Activated effector memory CD4-positive, alpha-beta T cell treated with Interleukin-2 at 50 U/mL for 16 hours (primary cell): ENCODE data around the gene CFAP92.
"Not testable (repeated sequence)": the region's sequence is repeated elsewhere in the genome, so short reads cannot be mapped to it uniquely, and the experiment has no call there.

Source experiments
- DNase-seq: peaks from one replicate; pipeline ENCODE4 v3.0.0-alpha.2; 2020

CFAP92 gene

GRCh38 chr3:128884992-128885391 lies 108.9 kb downstream of the CFAP92 start:
- DNase-seq = no peak

DNA sequence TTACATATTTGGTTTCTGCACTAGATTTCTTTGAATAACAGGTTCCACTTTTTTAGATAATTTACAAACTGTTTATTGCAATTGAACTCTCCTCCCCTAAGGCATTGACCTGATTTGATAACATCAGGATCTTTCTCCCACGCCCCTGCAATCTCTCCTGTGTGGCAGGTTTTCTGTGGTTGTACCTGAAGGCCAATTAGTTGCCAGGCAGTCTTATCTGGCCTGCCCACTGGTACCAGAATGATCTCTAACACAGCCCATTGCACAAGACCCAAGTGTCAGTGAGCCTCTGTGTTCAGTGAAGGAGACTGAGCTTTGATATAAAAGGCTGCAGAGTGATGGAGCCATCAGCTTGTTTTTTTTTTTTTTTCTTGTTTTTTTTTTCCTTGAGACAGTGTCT lies 111.2 kb downstream of the CFAP92 start:
- no peak for DNase-seq

GRCh38 chr3:128881576-128881975 lies 112.3 kb downstream of the CFAP92 start:
- no peak for DNase-seq

DNA sequence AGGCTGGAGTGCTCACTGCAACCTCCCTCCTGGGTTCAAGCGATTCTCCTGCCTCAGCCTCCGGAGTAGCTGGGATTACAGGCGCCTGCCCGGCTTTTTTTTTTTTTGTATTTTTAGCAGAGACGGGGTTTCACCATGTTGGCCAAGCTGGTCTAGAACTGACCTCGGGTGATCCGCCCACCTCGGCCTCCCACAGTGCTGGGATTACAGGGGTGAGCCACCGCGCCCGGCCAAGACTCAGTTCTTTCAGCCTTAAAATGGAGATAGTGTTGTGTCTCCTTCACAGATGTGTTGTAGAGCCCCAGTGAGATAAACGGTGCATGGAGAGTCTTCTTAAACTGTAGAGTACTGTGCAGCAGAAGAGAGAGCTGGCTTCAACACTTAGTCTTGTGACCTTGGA lies 113.4 kb downstream of the CFAP92 start:
- not testable (repeated sequence) for DNase-seq

- DNase-seq = peak; percentile 1
Observed at GRCh38 chr3:128879991-128880390, 113.9 kb downstream of the CFAP92 start.

- DNase-seq = peak; percentile 95
Observed at GRCh38 chr3:128879125-128879969, 114.5 kb downstream of the CFAP92 start, which contains the start of gene ACAD9. ACAD9 (plus strand) TSS chr3:128879620; CDS start chr3:128879692, 72 bp downstream.

- DNase-seq = no peak
Observed at GRCh38 chr3:128878556-128879124, 115.2 kb downstream of the CFAP92 start.

DNA sequence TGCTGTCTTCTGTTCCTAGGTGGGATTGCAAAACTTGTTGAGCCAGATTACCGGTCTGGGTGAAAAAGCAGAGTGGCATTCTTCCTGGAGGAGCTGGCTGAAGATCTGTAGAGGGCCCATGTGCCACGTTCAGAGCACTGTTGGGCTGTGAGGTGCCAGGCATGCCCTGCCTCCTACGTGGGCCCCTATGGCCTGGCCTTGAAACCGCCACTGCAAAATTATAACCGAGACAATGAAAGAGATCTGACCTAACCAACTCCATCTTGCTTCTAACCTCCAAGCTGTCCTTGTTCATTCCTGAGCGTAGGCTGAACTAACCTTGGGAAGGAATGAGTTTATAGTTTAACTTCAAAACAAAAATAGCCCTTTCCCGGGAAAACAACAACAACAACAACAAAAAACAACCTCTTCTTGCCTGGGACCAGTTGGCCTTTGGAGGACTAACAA lies 115.8 kb downstream of the CFAP92 start:
- no peak for DNase-seq

DNA sequence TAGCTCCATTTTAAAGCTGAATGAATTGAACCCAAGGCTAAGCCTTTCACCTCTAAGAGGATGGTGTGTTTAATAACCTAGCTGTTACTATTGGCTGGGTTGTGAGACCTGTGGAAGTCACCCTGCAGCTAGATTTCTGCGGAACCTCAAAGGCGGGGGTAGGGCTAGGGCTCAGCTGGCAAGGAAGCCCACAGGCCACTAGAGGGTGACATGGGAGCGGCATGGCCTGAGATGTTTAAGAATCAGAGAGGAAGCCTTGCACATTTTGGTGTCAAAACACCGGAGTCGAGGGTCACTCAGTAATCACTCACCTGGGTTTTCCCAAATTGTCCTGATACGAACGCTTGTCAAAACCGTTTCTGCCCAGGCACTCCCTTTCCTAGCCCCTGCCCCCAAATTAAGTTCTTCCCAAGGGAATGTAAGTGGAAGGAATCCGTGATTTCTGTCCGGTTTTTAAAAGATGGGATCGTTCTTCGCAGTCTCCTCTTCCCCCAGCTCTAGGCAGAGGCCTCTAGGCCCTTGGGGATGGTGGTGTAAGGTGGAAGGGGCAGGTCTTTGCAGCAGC lies 118.2 kb downstream of the CFAP92 start:
- peak; percentile 43 for DNase-seq

DNA sequence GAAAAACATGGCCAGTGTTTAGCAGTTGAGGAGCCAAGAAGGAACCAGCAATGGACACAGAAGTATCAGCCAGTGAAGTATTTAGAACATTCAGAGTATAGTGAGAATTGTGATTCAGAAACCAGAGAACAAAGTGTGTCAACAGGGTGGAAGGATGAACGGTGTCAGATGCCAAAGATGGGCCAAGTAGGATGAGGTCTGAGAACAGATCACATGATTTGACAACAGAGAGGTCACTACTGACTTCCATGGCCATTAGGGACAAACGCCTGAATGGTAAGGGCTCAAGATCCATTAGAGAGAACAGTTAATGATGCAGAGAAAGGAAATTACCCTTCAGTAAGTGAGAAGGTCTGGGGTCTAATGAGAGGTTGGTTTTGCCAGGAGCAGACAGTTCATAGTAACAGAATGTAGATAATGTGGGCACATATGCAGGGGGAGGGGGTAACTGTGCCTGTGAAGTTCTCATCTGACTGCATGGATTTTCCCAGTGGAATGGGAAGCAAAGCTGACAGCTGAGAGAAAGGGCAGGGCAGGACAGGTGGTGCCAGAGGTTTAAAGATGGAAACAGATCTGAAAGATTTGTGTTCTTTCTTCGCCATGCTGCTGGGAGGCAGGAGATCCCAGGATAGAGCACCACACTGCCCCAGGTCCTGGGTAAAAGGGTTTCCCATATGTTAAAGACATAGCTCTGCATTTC lies 119.2 kb downstream of the CFAP92 start:
- no peak for DNase-seq

GRCh38 chr3:128873244-128874022 lies 120.4 kb downstream of the CFAP92 start:
- no peak for DNase-seq

- DNase-seq = no peak
Observed at GRCh38 chr3:128872744-128873143, 121.1 kb downstream of the CFAP92 start.

- no peak for DNase-seq
Observed at GRCh38 chr3:128872282-128872681, 121.6 kb downstream of the CFAP92 start.

GRCh38 chr3:128870347-128870746 lies 123.5 kb downstream of the CFAP92 start:
- no peak for DNase-seq

DNA sequence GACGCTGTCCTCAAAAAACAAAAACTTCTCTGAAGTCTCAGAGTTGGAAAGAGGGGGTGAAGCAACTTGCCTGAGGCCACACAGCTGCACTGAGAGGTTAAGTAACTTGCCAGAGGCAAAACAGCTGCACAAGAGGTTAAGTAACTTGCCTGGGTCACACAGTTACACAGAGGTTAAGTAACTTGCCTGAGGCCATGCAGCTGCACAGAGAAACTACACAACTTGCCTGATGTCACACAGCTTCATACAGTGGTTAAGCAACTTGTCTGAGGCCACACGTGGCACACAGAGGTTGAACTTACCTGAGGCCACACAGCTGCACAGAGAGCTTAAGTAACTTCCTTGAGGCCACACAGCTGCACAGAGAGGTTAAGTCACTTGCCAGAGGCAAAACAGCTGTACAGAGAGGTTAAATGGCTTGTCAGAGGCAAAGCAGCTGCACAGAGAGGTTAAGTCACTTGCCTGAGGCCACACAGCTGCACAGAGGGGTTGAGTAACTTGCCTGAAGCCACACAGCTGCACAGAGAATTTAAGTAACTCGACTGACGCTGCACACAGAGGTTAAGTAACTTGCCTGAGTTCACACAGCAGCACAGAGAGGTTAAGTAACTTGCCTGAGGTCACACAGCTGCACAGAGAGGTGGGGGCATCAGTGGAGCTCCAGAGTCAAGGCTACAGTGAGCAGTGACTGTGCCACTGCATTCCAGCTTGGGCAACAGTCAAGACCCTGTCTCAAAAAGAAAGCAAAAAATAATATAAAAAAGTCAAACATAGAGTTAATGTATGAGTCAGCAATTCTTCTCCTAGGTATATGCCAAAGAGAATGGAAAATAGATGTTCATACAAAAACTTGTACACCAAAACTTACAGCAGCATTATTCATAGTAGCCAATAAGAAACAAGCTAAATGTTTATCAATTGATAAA lies 126.4 kb downstream of the CFAP92 start:
- DNase-seq = no peak

DNA sequence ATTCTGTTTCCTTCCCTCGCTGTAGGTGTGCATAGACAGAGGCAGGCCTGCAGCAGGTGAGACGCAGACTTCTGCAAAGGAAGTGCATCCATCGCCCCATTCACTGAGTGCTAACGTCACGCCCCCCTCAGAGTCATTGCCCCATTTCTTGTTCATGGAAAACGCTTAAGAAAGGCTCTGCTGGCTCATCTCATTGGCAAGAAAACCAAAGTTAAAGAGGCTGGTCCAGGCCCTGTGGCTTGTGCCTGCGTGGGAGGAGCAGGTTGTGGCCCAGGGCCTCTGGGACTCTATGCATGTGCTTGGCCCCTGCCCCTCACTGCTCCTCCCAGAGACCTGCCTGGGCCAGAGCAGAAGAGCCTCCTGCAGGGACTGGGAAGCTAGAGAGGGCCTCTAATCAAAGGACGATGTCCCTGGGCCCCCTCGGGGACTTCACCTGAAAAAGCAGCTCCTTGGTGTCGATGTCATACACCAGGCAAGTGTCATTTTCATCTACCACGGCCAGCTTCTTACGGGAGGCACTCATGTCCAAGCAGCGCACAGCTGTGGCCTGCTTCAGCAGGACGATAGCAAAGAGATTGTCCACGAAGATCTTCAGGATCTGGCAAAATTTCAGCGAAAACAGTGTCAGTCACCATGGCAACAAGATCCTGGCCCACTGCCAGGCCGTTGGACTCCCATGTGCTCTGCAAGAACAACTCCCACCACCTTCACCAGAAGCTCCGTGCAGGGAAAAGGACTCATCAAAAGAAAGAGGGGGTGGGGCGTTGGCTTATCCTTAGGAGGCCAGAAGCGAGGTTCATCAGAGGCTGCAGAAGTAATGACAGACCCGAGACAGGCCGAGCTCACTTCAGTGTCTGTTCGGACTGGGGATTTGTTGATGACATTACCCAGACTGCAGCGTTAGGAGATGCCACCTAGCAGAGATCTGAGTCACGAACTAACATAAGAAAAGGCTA lies 128.7 kb downstream of the CFAP92 start:
- not testable (repeated sequence) for DNase-seq

- DNase-seq = no peak
Observed at GRCh38 chr3:128864351-128864811, 129.5 kb downstream of the CFAP92 start.

- DNase-seq = no peak
Observed at GRCh38 chr3:128863560-128863959, 130.3 kb downstream of the CFAP92 start.

DNA sequence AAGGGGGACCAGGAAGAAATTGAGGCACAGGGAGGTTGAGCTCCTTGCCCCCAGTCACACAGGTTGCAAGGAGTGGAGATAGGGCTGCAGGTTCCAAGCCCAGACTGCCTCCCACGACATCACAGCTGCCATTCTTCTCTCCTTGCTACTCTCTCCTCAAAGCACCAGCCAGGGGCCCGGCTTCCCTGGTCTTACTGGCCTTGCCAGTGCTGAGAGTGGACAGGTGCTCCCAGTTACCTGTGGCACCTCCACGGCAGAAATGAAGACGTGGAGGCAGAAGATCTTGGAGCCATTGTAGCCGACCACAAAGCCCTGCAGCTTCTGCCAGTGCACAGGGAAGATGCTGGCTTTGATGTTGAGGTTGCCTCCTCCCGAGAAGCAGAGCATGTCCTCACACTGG lies 132.4 kb downstream of the CFAP92 start:
- DNase-seq = no peak
